ENCODE measurements around the gene CLSTN2. TPM values are rescaled to one million over a fixed set of nuclear protein-coding genes. Genes with fewer than 3 reads are reported as not detected.

CLSTN2 gene
- polyA plus RNA-seq, 1 experiment, result 0.04 TPM

DNA sequence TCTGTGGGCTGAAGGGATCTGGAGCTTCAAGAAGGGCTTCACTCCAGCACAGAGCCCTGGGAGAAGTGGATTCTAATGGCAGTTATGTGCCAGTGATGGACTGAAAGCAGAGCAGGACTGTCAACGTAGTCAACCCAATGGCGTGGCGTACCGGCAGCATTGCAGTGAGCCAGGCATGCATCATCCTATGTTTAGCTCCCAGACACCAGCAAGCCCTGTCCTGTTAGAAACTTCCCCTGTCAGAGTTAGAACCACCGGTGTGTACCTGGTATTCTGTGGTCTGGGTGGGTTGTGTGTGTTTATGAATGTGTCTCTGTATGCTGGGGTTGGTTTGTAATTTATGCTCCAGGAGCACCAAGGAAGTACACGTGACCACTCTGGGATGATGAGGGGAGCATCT lies 86.3 kb downstream of the CLSTN2 start:
- CTCF ChIA-PET, result no interaction called here
- POLR2A ChIA-PET, result no interaction called here
- no peak for TF ChIP-seq CTCF (IDR thresholded peaks at IDR 0.05; ENCODE audit: low read depth, low read length)

DNA sequence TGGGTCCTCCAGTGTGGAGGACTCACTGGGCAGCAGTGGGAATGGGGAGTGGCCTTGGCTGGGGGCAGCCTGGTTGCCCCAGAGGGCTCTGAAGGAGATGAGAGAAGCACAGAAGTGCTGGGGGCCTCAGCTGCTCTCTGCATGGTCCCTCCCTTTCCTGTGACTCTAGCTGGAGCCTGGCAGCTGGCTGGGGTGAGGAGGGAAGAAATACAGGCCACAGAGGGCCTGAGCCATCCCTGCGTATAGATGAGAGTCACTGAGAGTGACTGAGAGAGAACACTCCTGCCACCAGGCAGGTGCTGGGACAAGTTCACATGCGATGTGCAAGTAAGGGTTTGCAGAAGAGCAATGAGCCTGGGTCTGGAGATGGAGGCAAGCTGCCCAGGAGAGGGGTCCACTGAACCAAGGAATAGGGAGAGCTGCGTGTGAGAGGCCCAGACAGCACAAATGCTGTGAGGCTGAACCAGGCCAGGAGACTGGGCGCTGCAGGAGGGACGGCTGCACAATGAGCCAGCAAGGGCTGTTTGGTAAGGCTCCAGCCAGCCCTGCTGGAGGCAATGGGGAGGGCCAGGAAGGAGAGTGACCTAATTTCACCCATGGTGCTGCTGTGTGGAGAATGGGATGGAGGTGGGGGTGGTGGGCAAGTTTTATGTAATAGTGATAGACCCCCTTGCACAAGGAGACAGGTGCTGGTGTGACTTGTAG lies 87.2 kb downstream of the CLSTN2 start:
- peaks cover 3% of the 10 kb centered on the region; the same call in 1 of the 2 replicates for H3K9me3 ChIP-seq (ENCODE audit: control insufficient read depth, insufficient read depth, low read length)
- ChIA-PET POLR2A (no interaction called here), CTCF (no interaction called here)
- DNase-seq (ENCODE audit: low read depth, low spot score), result no peak
- no peak for TF ChIP-seq CTCF (IDR thresholded peaks at IDR 0.05; ENCODE audit: low read depth, low read length)
- no peak overlapping the region for H3K4me3 ChIP-seq (ENCODE audit: low read depth, low read length)
- H3K27me3 ChIP-seq (ENCODE audit: control insufficient read depth, insufficient read depth, low read length), result no peaks in the 10 kb centered on the region
- H3K27ac ChIP-seq (ENCODE audit: low read depth, low read length), result no peak overlapping the region

More for the DNA sequence above, 86.3 kb downstream of the CLSTN2 start:
- Histone ChIP-seq H3K27ac (ENCODE audit: low read depth, low read length) (no peak overlapping the region), H3K9me3 (ENCODE audit: control insufficient read depth, insufficient read depth, low read length) (peaks cover 3% of the 10 kb centered on the region; the same call in 1 of the 2 replicates), H3K4me3 (ENCODE audit: low read depth, low read length) (no peak overlapping the region), H3K27me3 (ENCODE audit: control insufficient read depth, insufficient read depth, low read length) (no peaks in the 10 kb centered on the region)
- DNase-seq (ENCODE audit: low read depth, low spot score), result no peak

DNA sequence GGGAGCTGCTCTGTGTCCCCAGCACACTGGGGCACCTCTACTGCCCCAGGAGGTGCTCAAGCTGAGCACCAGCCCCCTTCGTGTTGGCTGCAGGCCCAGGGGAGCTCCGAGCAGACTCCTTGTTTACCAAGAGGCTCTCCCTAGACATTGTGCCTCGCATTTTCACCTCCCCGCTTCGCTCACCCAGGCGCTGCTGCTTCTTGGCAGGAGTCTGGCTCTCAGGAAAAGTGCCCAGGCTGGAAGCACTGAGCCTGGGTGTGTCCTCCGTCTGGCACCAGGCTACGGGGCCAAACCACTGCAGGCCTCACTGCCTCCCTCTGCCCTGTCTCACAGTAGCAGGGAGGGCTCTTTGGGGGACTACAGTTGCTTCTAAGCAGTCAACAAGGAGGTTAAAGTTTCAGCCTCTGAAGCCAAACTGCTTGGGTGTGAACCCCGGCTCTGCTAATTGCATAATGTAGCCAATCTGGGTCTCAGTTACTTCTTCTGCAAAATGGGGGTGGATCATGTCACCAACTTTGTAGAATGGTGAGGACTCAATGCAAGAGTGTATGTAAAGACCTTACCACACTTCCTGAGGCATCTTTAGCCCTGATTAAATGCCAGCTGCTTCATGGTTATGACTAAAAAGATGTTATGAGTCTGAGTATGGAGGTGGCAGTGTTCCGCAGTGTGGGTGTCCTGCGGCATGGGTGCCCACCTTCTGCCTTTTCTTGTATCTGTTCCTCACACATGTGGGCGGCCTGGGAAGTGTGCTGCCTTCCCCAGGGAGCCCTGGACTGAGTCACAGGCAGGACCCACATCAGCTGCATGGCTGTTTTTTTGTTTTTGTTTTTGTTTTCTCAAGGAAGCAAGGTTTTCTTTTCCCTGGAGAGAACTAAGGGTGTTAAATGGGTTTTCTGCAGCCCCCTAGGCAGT lies 88.9 kb downstream of the CLSTN2 start:
- CTCF ChIA-PET, result no interaction called here
- no peak overlapping the region for H3K27ac ChIP-seq (ENCODE audit: low read depth, low read length)
- DNase-seq (ENCODE audit: low read depth, low spot score), result no peak
- H3K9me3 ChIP-seq (ENCODE audit: control insufficient read depth, insufficient read depth, low read length), result peaks cover 3% of the 10 kb centered on the region; the same call in 1 of the 2 replicates
- H3K4me3 ChIP-seq (ENCODE audit: low read depth, low read length), result no peak overlapping the region
- POLR2A ChIA-PET, result no interaction called here
- no peak for TF ChIP-seq CTCF (IDR thresholded peaks at IDR 0.05; ENCODE audit: low read depth, low read length)
- no peaks in the 10 kb centered on the region for H3K27me3 ChIP-seq (ENCODE audit: control insufficient read depth, insufficient read depth, low read length)

DNA sequence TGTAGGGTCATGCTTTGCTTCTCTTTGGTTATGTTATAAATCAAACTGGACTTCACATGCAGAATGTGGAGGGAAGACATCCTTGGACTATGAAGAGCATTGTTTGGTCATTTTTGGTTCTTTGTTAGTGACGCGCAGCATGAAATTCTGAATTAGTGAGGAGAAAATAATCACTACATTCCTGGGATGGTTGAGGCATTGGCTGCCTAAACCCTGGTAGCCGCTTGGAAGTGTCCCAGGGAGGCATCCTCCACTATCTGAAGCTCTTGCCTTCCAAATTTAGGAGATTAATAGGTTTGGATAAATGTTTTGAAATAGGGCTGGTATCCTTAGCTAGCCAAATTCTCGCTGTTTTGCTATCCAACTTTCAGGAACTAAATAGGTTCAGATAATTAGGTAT lies 96.2 kb downstream of the CLSTN2 start:
- CTCF ChIA-PET, result no interaction called here
- no peak for DNase-seq (ENCODE audit: low read depth, low spot score)

More for the DNA sequence above, 96.2 kb downstream of the CLSTN2 start:
- H3K27ac ChIP-seq (ENCODE audit: low read depth, low read length), result no peak overlapping the region
- no peak overlapping the region for H3K4me3 ChIP-seq (ENCODE audit: low read depth, low read length)
- no peak for TF ChIP-seq CTCF (IDR thresholded peaks at IDR 0.05; ENCODE audit: low read depth, low read length)
- no peaks in the 10 kb centered on the region for H3K9me3 ChIP-seq (ENCODE audit: control insufficient read depth, insufficient read depth, low read length)
- no peaks in the 10 kb centered on the region for H3K27me3 ChIP-seq (ENCODE audit: control insufficient read depth, insufficient read depth, low read length)
- POLR2A ChIA-PET, result no interaction called here
